Measurements from ENCODE around the gene ARHGAP26.

DNA sequence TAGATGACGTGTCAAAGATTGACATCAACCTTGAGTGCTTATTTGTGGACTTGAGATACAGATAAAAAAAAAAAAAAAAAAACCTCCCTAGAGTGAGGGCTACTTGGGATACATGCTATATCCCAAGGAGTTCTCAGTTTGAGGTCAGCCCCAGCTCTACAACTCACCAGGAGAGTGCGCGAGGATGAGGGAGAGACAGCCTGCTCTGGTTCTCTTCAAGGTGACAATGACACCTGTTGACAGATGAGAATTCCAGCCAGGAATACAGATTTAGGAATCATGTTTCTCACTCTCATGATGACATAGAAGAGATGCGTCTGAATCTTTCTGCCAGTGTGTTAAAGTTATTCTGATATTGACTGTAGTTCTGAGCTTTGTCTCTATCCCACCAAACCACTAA is 24.9 kb upstream of the ARHGAP26 start:
- TF ChIP-seq, protein P1, sequence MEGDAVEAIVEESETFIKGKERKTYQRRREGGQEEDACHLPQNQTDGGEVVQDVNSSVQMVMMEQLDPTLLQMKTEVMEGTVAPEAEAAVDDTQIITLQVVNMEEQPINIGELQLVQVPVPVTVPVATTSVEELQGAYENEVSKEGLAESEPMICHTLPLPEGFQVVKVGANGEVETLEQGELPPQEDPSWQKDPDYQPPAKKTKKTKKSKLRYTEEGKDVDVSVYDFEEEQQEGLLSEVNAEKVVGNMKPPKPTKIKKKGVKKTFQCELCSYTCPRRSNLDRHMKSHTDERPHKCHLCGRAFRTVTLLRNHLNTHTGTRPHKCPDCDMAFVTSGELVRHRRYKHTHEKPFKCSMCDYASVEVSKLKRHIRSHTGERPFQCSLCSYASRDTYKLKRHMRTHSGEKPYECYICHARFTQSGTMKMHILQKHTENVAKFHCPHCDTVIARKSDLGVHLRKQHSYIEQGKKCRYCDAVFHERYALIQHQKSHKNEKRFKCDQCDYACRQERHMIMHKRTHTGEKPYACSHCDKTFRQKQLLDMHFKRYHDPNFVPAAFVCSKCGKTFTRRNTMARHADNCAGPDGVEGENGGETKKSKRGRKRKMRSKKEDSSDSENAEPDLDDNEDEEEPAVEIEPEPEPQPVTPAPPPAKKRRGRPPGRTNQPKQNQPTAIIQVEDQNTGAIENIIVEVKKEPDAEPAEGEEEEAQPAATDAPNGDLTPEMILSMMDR (IDR thresholded peaks at IDR 0.05; ENCODE audit: low read length): no peak
- TF ChIP-seq EZH2 (IDR thresholded peaks at IDR 0.05; ENCODE audit: borderline replicate concordance, low read length): no peak
